Kidney epithelial cell (primary cell): Measurements from ENCODE around the gene CD6. TPM values are rescaled to one million over a fixed set of nuclear protein-coding genes. Genes with fewer than 3 reads are reported as not detected.

Experiments
- DNase-seq: peaks from one replicate; pipeline ENCODE4 v3.0.0-alpha.2; 2010; ENCODE audit warnings: low read depth
- H3K27me3 ChIP-seq: 2 replicates; pipeline ENCODE4 v1.6.0; 2011; ENCODE audit warnings: low read length; ENCODE audit not compliant: control insufficient read depth, insufficient read depth
- H3K36me3 ChIP-seq: 2 replicates; pipeline ENCODE4 v1.5.1; 2011; ENCODE audit warnings: low read length; ENCODE audit not compliant: control insufficient read depth, insufficient read depth
- H3K4me3 ChIP-seq: 2 replicates; pipeline ENCODE4 v1.5.1; 2011; ENCODE audit warnings: low read depth, mild to moderate bottlenecking, control low read depth, low read length
- CTCF ChIP-seq: IDR thresholded peaks from 2 replicates; pipeline ENCODE4 v1.5.1; 2011; ENCODE audit warnings: mild to moderate bottlenecking, moderate library complexity, low read length, control low read depth, inconsistent platforms; ENCODE audit not compliant: insufficient read depth, poor library complexity, severe bottlenecking
- total RNA-seq: library from RNA; depleted of rRNA; stranded (reverse); fragments of >200 nt; gene quantifications from 2 replicates; pipeline ENCODE4 v1.2.3, GENCODE V29; 2015

The CD6 gene
- total RNA-seq: 0.29 and 1.2 TPM in 2 replicates

GRCh38 chr11:60971520-60971919 lies at the start of gene CD6:
Gene CD6 (plus strand): TSS chr11:60971680. CDS start chr11:60971866, 186 bp downstream.
- TF ChIP-seq CTCF: no peak
- no peaks in the 10 kb centered on the region for H3K27me3 ChIP-seq
- H3K4me3 ChIP-seq: no peak within 1 kb of the TSS
- no peaks in the 10 kb centered on the region for H3K36me3 ChIP-seq
- DNase-seq: no peak

- DNase-seq: no peak
- no peak overlapping the region for H3K4me3 ChIP-seq
- peaks cover 1% of the 10 kb centered on the region for H3K36me3 ChIP-seq
- H3K27me3 ChIP-seq: no peaks in the 10 kb centered on the region
- TF ChIP-seq CTCF: no peak
Observed at GRCh38 chr11:60921777-60922335, 49.6 kb upstream of the CD6 start.

GRCh38 chr11:60922906-60923305 lies 48.6 kb upstream of the CD6 start:
- no peak for TF ChIP-seq CTCF
- Histone ChIP-seq H3K36me3 (peaks cover 1% of the 10 kb centered on the region), H3K27me3 (no peaks in the 10 kb centered on the region), H3K4me3 (no peak overlapping the region)
- DNase-seq: no peak

- Histone ChIP-seq H3K27me3 (no peaks in the 10 kb centered on the region), H3K36me3 (peaks cover 3% of the 10 kb centered on the region), H3K4me3 (no peak overlapping the region)
- TF ChIP-seq CTCF: no peak
- DNase-seq: no peak
Observed at GRCh38 chr11:60923326-60923725, 48.2 kb upstream of the CD6 start.

GRCh38 chr11:60923800-60924109 lies 47.7 kb upstream of the CD6 start:
- H3K36me3 ChIP-seq: peaks cover 4% of the 10 kb centered on the region
- H3K27me3 ChIP-seq: no peaks in the 10 kb centered on the region
- TF ChIP-seq CTCF: no peak
- H3K4me3 ChIP-seq: no peak overlapping the region
- DNase-seq: no peak

GRCh38 chr11:60924110-60924905 lies 47.2 kb upstream of the CD6 start, which contains the start of gene TMEM132A:
Gene TMEM132A (plus strand): TSS chr11:60924460. CDS start chr11:60924634, 174 bp downstream.
- TF ChIP-seq CTCF: no peak
- H3K36me3 ChIP-seq: peaks cover 7% of the 10 kb centered on the region
- no peaks in the 10 kb centered on the region for H3K27me3 ChIP-seq
- H3K4me3 ChIP-seq: peak within 1 kb of the TSS; percentile 94
- no peak for DNase-seq
